NCI-H187 (cell line): ENCODE measurements around the gene HOXC9.

Experiments used
- DNase-seq, 2 experiments: peaks; one replicate each; lab custom pipeline; 2025; lab: John Stamatoyannopoulos, UW

HOXC9 gene

GRCh38 chr12:54001283-54002187 is 1.6 kb downstream of the HOXC9 start:
- no peak for DNase-seq

- DNase-seq, result no peak
These were observed 2.4 kb downstream of the HOXC9 start for GRCh38 chr12:54002278-54002914.

- no peak for DNase-seq
These were observed 3.0 kb downstream of the HOXC9 start for GRCh38 chr12:54002915-54003389.

GRCh38 chr12:54003625-54004024 is 3.7 kb downstream of the HOXC9 start:
- DNase-seq, result no peak

- DNase-seq, result no peak
These were observed 4.3 kb downstream of the HOXC9 start for GRCh38 chr12:54004063-54004840.

- no peak for DNase-seq
These were observed 5.0 kb downstream of the HOXC9 start for GRCh38 chr12:54004841-54005530.

GRCh38 chr12:54005531-54005852 is 5.5 kb downstream of the HOXC9 start:
- no peak for DNase-seq

- peak; percentile 61 to 84 for DNase-seq
These were observed 6.0 kb downstream of the HOXC9 start for GRCh38 chr12:54005853-54006558.

GRCh38 chr12:54006559-54007220 is 6.7 kb downstream of the HOXC9 start:
- no peak for DNase-seq

GRCh38 chr12:54007538-54008259 is 7.7 kb downstream of the HOXC9 start:
- DNase-seq, result no peak

GRCh38 chr12:54008260-54008552 is 8.2 kb downstream of the HOXC9 start:
- no peak for DNase-seq

GRCh38 chr12:54009171-54010052 is 9.5 kb downstream of the HOXC9 start:
- DNase-seq, result no peak

- no peak for DNase-seq
These were observed 10.4 kb downstream of the HOXC9 start for GRCh38 chr12:54010053-54010971.

- no peak for DNase-seq
These were observed 11.2 kb downstream of the HOXC9 start for GRCh38 chr12:54010972-54011664.

- DNase-seq, result no peak
These were observed 11.9 kb downstream of the HOXC9 start for GRCh38 chr12:54011665-54012532.

GRCh38 chr12:54012631-54013409 is 12.9 kb downstream of the HOXC9 start:
- DNase-seq, result no peak
